Mesendoderm (in vitro differentiated cells): Measurements from ENCODE around the gene PTPRD.
A peak's percentile ranks its signal among the peaks of the same experiment; 100 is the strongest.

Experiments
- DNase-seq: peaks from one replicate; pipeline ENCODE4 v3.0.0; 2013
- H2AK5ac ChIP-seq: 2 replicates; pipeline ENCODE4 v1.6.1; 2013; ENCODE audit warnings: low read length, inconsistent platforms
- H2BK120ac ChIP-seq: 2 replicates; pipeline ENCODE4 v1.6.1; 2013; ENCODE audit warnings: low read depth, mild to moderate bottlenecking, low read length, moderate library complexity, mixed read lengths
- H2BK15ac ChIP-seq: replicated peaks from 2 replicates; pipeline ENCODE4 v1.6.1; 2013; ENCODE audit warnings: low read depth, mild to moderate bottlenecking, moderate library complexity
- H2BK5ac ChIP-seq: 2 replicates; pipeline ENCODE4 v1.6.1; 2013; ENCODE audit warnings: low read length, inconsistent platforms
- H3K18ac ChIP-seq: 2 replicates; pipeline ENCODE4 v1.6.1; 2013; ENCODE audit warnings: mild to moderate bottlenecking, low read length, mixed read lengths
- H3K23ac ChIP-seq: one replicate; pipeline ENCODE4 v1.6.1; 2013; ENCODE audit warnings: low read length
- H3K27ac ChIP-seq: 2 replicates; pipeline ENCODE4 v1.5.1; 2013; ENCODE audit warnings: low read depth, mild to moderate bottlenecking, inconsistent platforms, low read length, moderate library complexity
- H3K27me3 ChIP-seq: 2 replicates; pipeline ENCODE4 v1.6.1; 2013; ENCODE audit warnings: low read length, control low read depth, mild to moderate bottlenecking, inconsistent platforms; ENCODE audit not compliant: insufficient read depth, poor library complexity
- H3K36me3 ChIP-seq: 2 replicates; pipeline ENCODE4 v1.6.1; 2013; ENCODE audit warnings: low read length, inconsistent platforms; ENCODE audit not compliant: control insufficient read depth, insufficient read depth
- H3K4ac ChIP-seq: one replicate; pipeline ENCODE4 v1.6.1; 2013; ENCODE audit warnings: low read depth, mild to moderate bottlenecking, low read length, moderate library complexity
- H3K4me1 ChIP-seq: 2 replicates; pipeline ENCODE4 v1.6.1; 2013; ENCODE audit warnings: low read depth, low read length, inconsistent platforms; ENCODE audit not compliant: control insufficient read depth
- H3K4me2 ChIP-seq: 2 replicates; pipeline ENCODE4 v1.6.1; 2013; ENCODE audit warnings: low read length
- H3K4me3 ChIP-seq: 2 replicates; pipeline ENCODE4 v1.5.1; 2013; ENCODE audit warnings: mild to moderate bottlenecking, low read length
- H3K56ac ChIP-seq: one replicate; pipeline ENCODE4 v1.6.1; 2013; ENCODE audit warnings: low read length
- H3K79me1 ChIP-seq: 2 replicates; pipeline ENCODE4 v1.6.1; 2013; ENCODE audit warnings: low read length, inconsistent platforms
- H3K79me2 ChIP-seq: 2 replicates; pipeline ENCODE4 v1.6.1; 2013; ENCODE audit warnings: mild to moderate bottlenecking, low read length; ENCODE audit not compliant: control insufficient read depth, insufficient read depth
- H3K9ac ChIP-seq: 2 replicates; pipeline ENCODE4 v1.6.1; 2013; ENCODE audit warnings: low read length, inconsistent platforms
- H4K5ac ChIP-seq: one replicate; pipeline ENCODE4 v1.6.1; 2013; ENCODE audit warnings: low read length
- H4K8ac ChIP-seq: one replicate; pipeline ENCODE4 v1.6.1; 2013; ENCODE audit warnings: low read depth, mild to moderate bottlenecking, control low read depth, low read length, moderate library complexity
- WGBS: extraction: QIAGEN DNeasy Blood & Tissue Kit; methylation state at CpG from one replicate; pipeline ENCODE4 v1.1.7; 2013; ENCODE audit warnings: low lambda C conversion rate, missing lambda C conversion rate; ENCODE audit not compliant: insufficient coverage; ENCODE audit errors: extremely low coverage; 5-methylcytosine and 5-hydroxymethylcytosine counted together

Gene PTPRD

GRCh38 chr9:8867148-8867547 is 1745.7 kb downstream of the PTPRD start:
- DNase-seq: no peak
- peak overlapping the region; percentile 45 for H3K18ac ChIP-seq
- peak overlapping the region; percentile 47 for H2BK15ac ChIP-seq
- H4K8ac ChIP-seq: no peak overlapping the region
- no peak overlapping the region for H3K9ac ChIP-seq
- H4K5ac ChIP-seq: no peak overlapping the region
- no peak overlapping the region for H3K56ac ChIP-seq
- no peak overlapping the region for H3K4me2 ChIP-seq
- peak overlapping the region; percentile 76 for H2BK120ac ChIP-seq
- H3K79me2 ChIP-seq: no peaks in the 10 kb centered on the region
- H2BK5ac ChIP-seq: no peak overlapping the region
- no CpG with 5 or more reads among the region's 1 CpG for WGBS
- H3K4me1 ChIP-seq: peaks cover 11% of the 10 kb centered on the region
- no peak overlapping the region for H3K4me3 ChIP-seq
- no peak overlapping the region for H3K27ac ChIP-seq
- H3K4ac ChIP-seq: no peak overlapping the region
- H3K36me3 ChIP-seq: no peaks in the 10 kb centered on the region
- H3K79me1 ChIP-seq: no peaks in the 10 kb centered on the region
- H3K27me3 ChIP-seq: no peaks in the 10 kb centered on the region
- H2AK5ac ChIP-seq: no peak overlapping the region
- H3K23ac ChIP-seq: no peak overlapping the region

GRCh38 chr9:8864545-8864896 is 1748.3 kb downstream of the PTPRD start:
- DNase-seq: peak; percentile 82
- Histone ChIP-seq H3K27ac (peak overlapping the region; percentile 77), H3K4me2 (no peak overlapping the region), H3K27me3 (no peaks in the 10 kb centered on the region), H3K79me2 (no peaks in the 10 kb centered on the region), H2BK120ac (no peak overlapping the region), H4K5ac (peak overlapping the region; percentile 28), H3K9ac (no peak overlapping the region), H3K4me1 (peaks cover 5% of the 10 kb centered on the region), H3K36me3 (no peaks in the 10 kb centered on the region), H2AK5ac (no peak overlapping the region), H3K18ac (peak overlapping the region; percentile 87), H2BK15ac (no peak overlapping the region), H2BK5ac (peak overlapping the region; percentile 69), H3K79me1 (no peaks in the 10 kb centered on the region), H3K23ac (no peak overlapping the region), H3K4me3 (no peak overlapping the region), H3K56ac (peak overlapping the region; percentile 56), H4K8ac (no peak overlapping the region), H3K4ac (peak overlapping the region; percentile 55)
- WGBS: no CpG with 5 or more reads among the region's 3 CpGs

GRCh38 chr9:8863886-8864544 is 1748.8 kb downstream of the PTPRD start:
- peaks cover 9% of the 10 kb centered on the region for H3K4me1 ChIP-seq
- H2BK5ac ChIP-seq: no peak overlapping the region
- H3K36me3 ChIP-seq: no peaks in the 10 kb centered on the region
- H3K79me1 ChIP-seq: peaks cover 2% of the 10 kb centered on the region
- no CpG with 5 or more reads among the region's 5 CpGs for WGBS
- no peaks in the 10 kb centered on the region for H3K27me3 ChIP-seq
- DNase-seq: peak; percentile 92
- H4K8ac ChIP-seq: no peak overlapping the region
- H2AK5ac ChIP-seq: no peak overlapping the region
- H3K56ac ChIP-seq: no peak overlapping the region
- no peak overlapping the region for H4K5ac ChIP-seq
- H2BK15ac ChIP-seq: no peak overlapping the region
- H3K4ac ChIP-seq: no peak overlapping the region
- H3K23ac ChIP-seq: no peak overlapping the region
- no peak overlapping the region for H2BK120ac ChIP-seq
- no peak overlapping the region for H3K4me3 ChIP-seq
- no peaks in the 10 kb centered on the region for H3K79me2 ChIP-seq
- no peak overlapping the region for H3K18ac ChIP-seq
- no peak overlapping the region for H3K9ac ChIP-seq
- H3K4me2 ChIP-seq: no peak overlapping the region
- peak overlapping the region; percentile 77 for H3K27ac ChIP-seq

- peaks cover 2% of the 10 kb centered on the region for H3K79me1 ChIP-seq
- no peak overlapping the region for H2BK15ac ChIP-seq
- no peak overlapping the region for H3K56ac ChIP-seq
- H4K5ac ChIP-seq: no peak overlapping the region
- no peaks in the 10 kb centered on the region for H3K27me3 ChIP-seq
- H3K4me3 ChIP-seq: no peak overlapping the region
- no CpG with 5 or more reads among the region's 3 CpGs for WGBS
- no peak overlapping the region for H3K4me2 ChIP-seq
- peak overlapping the region; percentile 70 for H3K18ac ChIP-seq
- H2BK5ac ChIP-seq: no peak overlapping the region
- DNase-seq: peak; percentile 47
- H3K23ac ChIP-seq: no peak overlapping the region
- peaks cover 10% of the 10 kb centered on the region for H3K4me1 ChIP-seq
- H3K36me3 ChIP-seq: no peaks in the 10 kb centered on the region
- H3K27ac ChIP-seq: no peak overlapping the region
- H2BK120ac ChIP-seq: peak overlapping the region; percentile 73
- no peaks in the 10 kb centered on the region for H3K79me2 ChIP-seq
- no peak overlapping the region for H3K4ac ChIP-seq
- H4K8ac ChIP-seq: no peak overlapping the region
- H3K9ac ChIP-seq: no peak overlapping the region
- H2AK5ac ChIP-seq: no peak overlapping the region
Measured at GRCh38 chr9:8863069-8863468, 1749.7 kb downstream of the PTPRD start.

- no peak overlapping the region for H3K4ac ChIP-seq
- H3K36me3 ChIP-seq: no peaks in the 10 kb centered on the region
- no peak for DNase-seq
- H2AK5ac ChIP-seq: no peak overlapping the region
- no peaks in the 10 kb centered on the region for H3K27me3 ChIP-seq
- no peak overlapping the region for H3K4me2 ChIP-seq
- peaks cover 10% of the 10 kb centered on the region for H3K4me1 ChIP-seq
- no peak overlapping the region for H3K56ac ChIP-seq
- peaks cover 2% of the 10 kb centered on the region for H3K79me1 ChIP-seq
- no peak overlapping the region for H4K5ac ChIP-seq
- no peak overlapping the region for H4K8ac ChIP-seq
- H3K27ac ChIP-seq: no peak overlapping the region
- no CpG with 5 or more reads among the region's 4 CpGs for WGBS
- H3K18ac ChIP-seq: no peak overlapping the region
- no peak overlapping the region for H3K23ac ChIP-seq
- H3K4me3 ChIP-seq: no peak overlapping the region
- H3K9ac ChIP-seq: no peak overlapping the region
- H3K79me2 ChIP-seq: peaks cover 2% of the 10 kb centered on the region
- no peak overlapping the region for H2BK5ac ChIP-seq
- no peak overlapping the region for H2BK15ac ChIP-seq
- no peak overlapping the region for H2BK120ac ChIP-seq
Measured at GRCh38 chr9:8860925-8861324, 1751.9 kb downstream of the PTPRD start.

GRCh38 chr9:8860086-8860485 is 1752.7 kb downstream of the PTPRD start:
- no peak overlapping the region for H4K8ac ChIP-seq
- H3K36me3 ChIP-seq: no peaks in the 10 kb centered on the region
- H4K5ac ChIP-seq: no peak overlapping the region
- H3K27ac ChIP-seq: no peak overlapping the region
- H3K4ac ChIP-seq: no peak overlapping the region
- peaks cover 2% of the 10 kb centered on the region for H3K79me1 ChIP-seq
- H3K23ac ChIP-seq: no peak overlapping the region
- no peak overlapping the region for H2BK15ac ChIP-seq
- H2AK5ac ChIP-seq: no peak overlapping the region
- H3K4me3 ChIP-seq: no peak overlapping the region
- no peaks in the 10 kb centered on the region for H3K27me3 ChIP-seq
- H3K18ac ChIP-seq: peak overlapping the region; percentile 64
- H2BK5ac ChIP-seq: no peak overlapping the region
- peaks cover 12% of the 10 kb centered on the region for H3K4me1 ChIP-seq
- DNase-seq: no peak
- H2BK120ac ChIP-seq: no peak overlapping the region
- H3K79me2 ChIP-seq: peaks cover 5% of the 10 kb centered on the region
- no peak overlapping the region for H3K56ac ChIP-seq
- no peak overlapping the region for H3K4me2 ChIP-seq
- H3K9ac ChIP-seq: no peak overlapping the region
